Activated T-helper 1 cell treated with anti-CD3 and anti-CD28 coated beads, Interleukin-12 subunit alpha, Interleukin-12 subunit beta, Interleukin-2, Interleukin-4 antibody, amounts not matched to agents 30 ng/mL and 10 ng/mL and 1 ng/mL, durations not matched to agents 14 hours and 24 hours and 36 hours (primary cell): ENCODE data around the gene CD2BP2. TPM values are rescaled to one million over a fixed set of nuclear protein-coding genes. Genes with fewer than 3 reads are reported as not detected.
"Not testable (repeated sequence)": the region's sequence is repeated elsewhere in the genome, so short reads cannot be mapped to it uniquely, and the experiment has no call there.

Experiments used
- DNase-seq: peaks from one replicate; pipeline ENCODE4 v3.0.0; 2021; ENCODE audit warnings: low spot score
- H3K27ac Mint-ChIP-seq: one replicate; pipeline ENCODE4 v1.8.0; 2021; ENCODE audit warnings: mild to moderate bottlenecking, mixed read lengths
- H3K27me3 Mint-ChIP-seq: one replicate; pipeline ENCODE4 v1.8.0; 2022; ENCODE audit warnings: mild to moderate bottlenecking, moderate library complexity, mixed read lengths; ENCODE audit not compliant: insufficient read depth
- H3K36me3 Mint-ChIP-seq: one replicate; pipeline ENCODE4 v1.8.0; 2021; ENCODE audit warnings: low read depth, mixed read lengths
- H3K4me1 Mint-ChIP-seq: one replicate; pipeline ENCODE4 v1.8.0; 2021; ENCODE audit warnings: low read depth, mixed read lengths
- H3K4me3 Mint-ChIP-seq: one replicate; pipeline ENCODE4 v1.8.0; 2021; ENCODE audit warnings: mild to moderate bottlenecking, moderate library complexity, mixed read lengths
- H3K9me3 Mint-ChIP-seq: one replicate; pipeline ENCODE4 v1.8.0; 2021; ENCODE audit warnings: mixed read lengths
- intact Hi-C: fragments of 100-400 bp; cut with micrococcal nuclease; formaldehyde crosslinking; loops from one replicate; pipeline ENCODE4 v1.15.1; 2024
- total RNA-seq: library from RNA; stranded (reverse); gene quantifications from 2 replicates; pipeline ENCODE4 v1.2.3, GENCODE V29; 2022

The CD2BP2 gene
- total RNA-seq, 1 donor from 2014 or later = 100 TPM

GRCh38 chr16:30340621-30341020 lies 14.5 kb downstream of the CD2BP2 start:
- H3K27ac Mint-ChIP-seq = peak overlapping the region; percentile 50
- peaks cover 11% of the 10 kb centered on the region for H3K4me1 Mint-ChIP-seq
- H3K27me3 Mint-ChIP-seq = no peaks in the 10 kb centered on the region
- no peak for DNase-seq
- no peak overlapping the region for H3K4me3 Mint-ChIP-seq
- no peaks in the 10 kb centered on the region for H3K36me3 Mint-ChIP-seq
- intact Hi-C loops = no loop called here
- H3K9me3 Mint-ChIP-seq = no peaks in the 10 kb centered on the region

- intact Hi-C loops, DNase-seq, H3K27me3 Mint-ChIP-seq, H3K36me3 Mint-ChIP-seq, H3K4me3 Mint-ChIP-seq, H3K27ac Mint-ChIP-seq, H3K9me3 Mint-ChIP-seq: not testable (repeated sequence)
- H3K4me1 Mint-ChIP-seq = peaks cover 14% of the 10 kb centered on the region
Measured at GRCh38 chr16:30338715-30339114, 16.4 kb downstream of the CD2BP2 start.

- H3K36me3 Mint-ChIP-seq, H3K27ac Mint-ChIP-seq, H3K4me3 Mint-ChIP-seq, H3K9me3 Mint-ChIP-seq, DNase-seq, H3K27me3 Mint-ChIP-seq, intact Hi-C loops: not testable (repeated sequence)
- peaks cover 14% of the 10 kb centered on the region for H3K4me1 Mint-ChIP-seq
Measured at GRCh38 chr16:30337964-30338357, 17.1 kb downstream of the CD2BP2 start.

- H3K36me3 Mint-ChIP-seq = no peaks in the 10 kb centered on the region
- no peaks in the 10 kb centered on the region for H3K9me3 Mint-ChIP-seq
- no peaks in the 10 kb centered on the region for H3K27me3 Mint-ChIP-seq
- peaks cover 16% of the 10 kb centered on the region for H3K4me1 Mint-ChIP-seq
- DNase-seq = no peak
- H3K4me3 Mint-ChIP-seq = peak overlapping the region; percentile 86
- intact Hi-C loops = loop anchor here (1.0 to 2.0 kb wide), 3 partner anchors 19 to 43 kb away; partner anchors contain the start of genes CD2BP2 and TBC1D10B
- H3K27ac Mint-ChIP-seq = peak overlapping the region; percentile 85
Measured at GRCh38 chr16:30335598-30336474, 19.3 kb downstream of the CD2BP2 start.

- not testable (repeated sequence) for H3K9me3 Mint-ChIP-seq, H3K36me3 Mint-ChIP-seq, H3K27me3 Mint-ChIP-seq
- DNase-seq = peak; percentile 80
- intact Hi-C loops = loop anchor here (1.0 to 2.0 kb wide), 3 partner anchors 20 to 44 kb away; partner anchors contain the start of genes CD2BP2 and TBC1D10B
- peak overlapping the region; percentile 86 for H3K4me3 Mint-ChIP-seq
- peaks cover 16% of the 10 kb centered on the region for H3K4me1 Mint-ChIP-seq
- peak overlapping the region; percentile 85 for H3K27ac Mint-ChIP-seq
Measured at GRCh38 chr16:30335028-30335597, 20.0 kb downstream of the CD2BP2 start.

GRCh38 chr16:30334473-30334989 lies 20.6 kb downstream of the CD2BP2 start:
- intact Hi-C loops = loop anchor here (2.0 kb wide), 2 partner anchors 36 to 44 kb away; partner anchors contain the start of gene TBC1D10B
- not testable (repeated sequence) for H3K27me3 Mint-ChIP-seq, H3K36me3 Mint-ChIP-seq, H3K9me3 Mint-ChIP-seq
- Mint-ChIP-seq H3K4me1 (peaks cover 16% of the 10 kb centered on the region), H3K4me3 (peak overlapping the region; percentile 95), H3K27ac (peak overlapping the region; percentile 82)
- DNase-seq = peak; percentile 89

GRCh38 chr16:30324220-30324619 lies 30.9 kb downstream of the CD2BP2 start:
- H3K36me3 Mint-ChIP-seq, H3K9me3 Mint-ChIP-seq, H3K27ac Mint-ChIP-seq, H3K27me3 Mint-ChIP-seq, DNase-seq, intact Hi-C loops, H3K4me3 Mint-ChIP-seq: not testable (repeated sequence)
- H3K4me1 Mint-ChIP-seq = peaks cover 12% of the 10 kb centered on the region

GRCh38 chr16:30318647-30319046 lies 36.5 kb downstream of the CD2BP2 start:
- DNase-seq, H3K36me3 Mint-ChIP-seq, H3K9me3 Mint-ChIP-seq, H3K4me3 Mint-ChIP-seq, H3K27ac Mint-ChIP-seq, intact Hi-C loops, H3K27me3 Mint-ChIP-seq: not testable (repeated sequence)
- peaks cover 10% of the 10 kb centered on the region for H3K4me1 Mint-ChIP-seq

- H3K36me3 Mint-ChIP-seq, DNase-seq, intact Hi-C loops, H3K4me3 Mint-ChIP-seq, H3K27ac Mint-ChIP-seq, H3K27me3 Mint-ChIP-seq, H3K9me3 Mint-ChIP-seq: not testable (repeated sequence)
- peaks cover 26% of the 10 kb centered on the region for H3K4me1 Mint-ChIP-seq
Measured at GRCh38 chr16:30310937-30311336, 44.2 kb downstream of the CD2BP2 start.

- H3K9me3 Mint-ChIP-seq, H3K36me3 Mint-ChIP-seq, H3K27ac Mint-ChIP-seq, DNase-seq, H3K4me3 Mint-ChIP-seq, intact Hi-C loops, H3K27me3 Mint-ChIP-seq: not testable (repeated sequence)
- H3K4me1 Mint-ChIP-seq = peaks cover 22% of the 10 kb centered on the region
Measured at GRCh38 chr16:30309255-30309654, 45.9 kb downstream of the CD2BP2 start.

Other genes starting within 250 kb of the CD2BP2 start
- 4.3 and 6.3 TPM in 2 replicates for gene GDPD3, start 241.8 kb downstream of the CD2BP2 start, total RNA-seq
- gene MAPK3, start 232.1 kb downstream of the CD2BP2 start, total RNA-seq = 53.7 and 58.3 TPM in 2 replicates
- 816 and 819 TPM in 2 replicates for gene CORO1A, start 171.7 kb downstream of the CD2BP2 start, total RNA-seq
- gene BOLA2B, start 161.6 kb downstream of the CD2BP2 start, total RNA-seq = 312 and 329 TPM in 2 replicates
- 63.2 and 66.4 TPM in 2 replicates for gene SLX1A, start 161.4 kb downstream of the CD2BP2 start, total RNA-seq
- 18.9 and 20.4 TPM in 2 replicates for gene SULT1A3, start 156.1 kb downstream of the CD2BP2 start, total RNA-seq
- gene NPIPB13, start 106.8 kb downstream of the CD2BP2 start, total RNA-seq = 11.0 and 20.0 TPM in 2 replicates
- gene TBC1D10B, start 15.2 kb upstream of the CD2BP2 start, total RNA-seq = 68.9 and 73.6 TPM in 2 replicates
- gene MYL11, start 19.5 kb upstream of the CD2BP2 start, total RNA-seq = 2.0 and 2.7 TPM in 2 replicates
- gene SEPTIN1, start 27.3 kb upstream of the CD2BP2 start, total RNA-seq = 195 and 200 TPM in 2 replicates
- gene ZNF48, start 40.1 kb upstream of the CD2BP2 start, total RNA-seq = 20.2 and 21.4 TPM in 2 replicates
- gene ZNF771, start 52.3 kb upstream of the CD2BP2 start, total RNA-seq = 8.1 and 8.9 TPM in 2 replicates
- gene DCTPP1, start 74.7 kb upstream of the CD2BP2 start, total RNA-seq = 173 and 178 TPM in 2 replicates
- gene SEPHS2, start 90.6 kb upstream of the CD2BP2 start, total RNA-seq = 83.4 and 87.2 TPM in 2 replicates
- 259 and 287 TPM in 2 replicates for gene ITGAL, start 117.4 kb upstream of the CD2BP2 start, total RNA-seq
- gene ZNF768, start 171.3 kb upstream of the CD2BP2 start, total RNA-seq = 13.7 and 14.6 TPM in 2 replicates
- gene ZNF747, start 179.6 kb upstream of the CD2BP2 start, total RNA-seq = 13.8 and 15.8 TPM in 2 replicates
- gene ZNF764, start 203.1 kb upstream of the CD2BP2 start, total RNA-seq = 17.9 and 21.2 TPM in 2 replicates
- gene ZNF688, start 216.4 kb upstream of the CD2BP2 start, total RNA-seq = 7.4 and 9.4 TPM in 2 replicates
- 19.2 and 21.5 TPM in 2 replicates for gene ZNF785, start 230.4 kb upstream of the CD2BP2 start, total RNA-seq